ENCODE measurements around the gene C2CD4B. TPM values are rescaled to one million over a fixed set of nuclear protein-coding genes. Genes with fewer than 3 reads are reported as not detected.

The C2CD4B gene
- polyA plus RNA-seq (ENCODE audit: insufficient read length in 3 of 3), result 1 to 10 TPM in 1 of 3 donors, under 1 TPM in 2; 0.78 to 1.2 (median 0.94) TPM
- long read RNA-seq, donor 1, partial matches to known transcripts, result 0 of 1 reads
- long read RNA-seq, donor 1, other reads (novel, unspliced or antisense), result 0 of 1 reads
- long read RNA-seq, donor 2, partial matches to known transcripts, result 0 of 2 reads
- long read RNA-seq, donor 2, other reads (novel, unspliced or antisense), result 0 of 2 reads
- long read RNA-seq, donor 3, partial matches to known transcripts, result 0 of 2 reads
- long read RNA-seq, donor 3, other reads (novel, unspliced or antisense), result 0 of 2 reads
- long read RNA-seq, donor 4, partial matches to known transcripts, result 0 of 1 reads
- long read RNA-seq, donor 4, other reads (novel, unspliced or antisense), result 0 of 1 reads
- long read RNA-seq, donor 5, result 0 reads
- long read RNA-seq, donor 6, result 0 reads
- long read RNA-seq, donor 7, result 0 reads
- long read RNA-seq, donor 8, result 0 reads
- long read RNA-seq, donor 9, partial matches to known transcripts, result 0 of 1 reads
- long read RNA-seq, donor 9, other reads (novel, unspliced or antisense), result 0 of 1 reads
- long read RNA-seq, donor 10, partial matches to known transcripts, result 0 of 1 reads
- long read RNA-seq, donor 10, other reads (novel, unspliced or antisense), result 0 of 1 reads
- long read RNA-seq, donor 11, partial matches to known transcripts, result 0 of 1 reads
- long read RNA-seq, donor 11, other reads (novel, unspliced or antisense), result 0 of 1 reads
- long read RNA-seq, donor 12, partial matches to known transcripts, result 0 of 2 reads
- long read RNA-seq, donor 12, other reads (novel, unspliced or antisense), result 0 of 2 reads
- long read RNA-seq, donor 13, result 0 reads
- long read RNA-seq, donor 14, partial matches to known transcripts, result 0 of 1 reads
- long read RNA-seq, donor 14, other reads (novel, unspliced or antisense), result 0 of 1 reads
- long read RNA-seq, donor 15, partial matches to known transcripts, result 0 of 1 reads
- long read RNA-seq, donor 15, other reads (novel, unspliced or antisense), result 0 of 1 reads
- long read RNA-seq, donor 16, partial matches to known transcripts, result 0 of 2 reads
- long read RNA-seq, donor 16, other reads (novel, unspliced or antisense), result 0 of 2 reads

- peak in 3 of 11 donors; percentile 12 to 28 (median 21) for DNase-seq (ENCODE audit: extremely low read depth in 1 of 11, low read depth in 9 of 11, low spot score in 4 of 11)
These were observed at the start of gene C2CD4B for GRCh38 chr15:62165104-62165792. TSS of gene C2CD4B (minus strand) at chr15:62165285. CDS start at chr15:62164984, 301 bp downstream.

DNA sequence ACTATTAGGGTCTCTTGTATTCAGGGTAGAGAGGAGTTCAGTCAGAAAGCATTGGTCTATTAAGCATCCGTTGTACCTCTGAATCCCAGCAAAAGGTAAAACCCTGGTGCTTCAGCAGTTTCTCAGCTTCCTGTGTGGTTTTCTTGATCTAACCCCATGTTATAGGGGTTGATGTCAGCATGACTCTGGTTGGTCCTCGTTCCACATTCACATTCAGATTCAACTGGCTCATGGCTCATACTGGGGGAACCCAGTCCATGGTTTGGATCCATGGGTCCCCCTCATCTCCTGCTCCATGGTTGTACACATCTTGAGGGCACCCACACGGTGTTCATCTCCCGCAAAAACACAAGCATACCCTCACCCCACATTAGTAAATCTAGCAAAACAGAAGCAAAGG, 47.7 kb upstream of the C2CD4B start:
- no peak for DNase-seq (ENCODE audit: extremely low read depth in 1 of 11, low read depth in 9 of 11, low spot score in 4 of 11)

GRCh38 chr15:62211348-62211747, 46.3 kb upstream of the C2CD4B start:
- DNase-seq (ENCODE audit: extremely low read depth in 1 of 11, low read depth in 9 of 11, low spot score in 4 of 11), result no peak

DNA sequence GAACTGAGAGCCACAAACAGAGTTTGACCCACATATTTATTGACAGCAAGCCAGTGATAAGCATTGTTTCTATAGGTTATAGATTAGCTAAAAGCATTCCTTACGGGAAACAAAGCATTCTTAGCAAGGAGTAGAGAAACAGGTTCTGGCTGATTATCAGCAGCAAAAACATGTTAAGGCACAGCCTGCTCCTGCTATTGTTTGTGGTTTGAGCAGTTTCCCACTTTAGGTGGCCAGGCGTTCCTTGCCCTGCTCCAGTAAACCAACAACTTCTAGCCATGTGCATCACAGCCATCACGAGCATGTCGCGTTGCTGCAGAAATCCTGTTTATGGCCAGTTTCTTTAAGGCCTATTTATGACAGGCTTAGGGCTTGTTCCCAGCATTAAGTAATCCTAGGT, 44.7 kb upstream of the C2CD4B start:
- DNase-seq (ENCODE audit: extremely low read depth in 1 of 11, low read depth in 9 of 11, low spot score in 4 of 11), result peak in 1 of 11 donors; percentile 14

DNA sequence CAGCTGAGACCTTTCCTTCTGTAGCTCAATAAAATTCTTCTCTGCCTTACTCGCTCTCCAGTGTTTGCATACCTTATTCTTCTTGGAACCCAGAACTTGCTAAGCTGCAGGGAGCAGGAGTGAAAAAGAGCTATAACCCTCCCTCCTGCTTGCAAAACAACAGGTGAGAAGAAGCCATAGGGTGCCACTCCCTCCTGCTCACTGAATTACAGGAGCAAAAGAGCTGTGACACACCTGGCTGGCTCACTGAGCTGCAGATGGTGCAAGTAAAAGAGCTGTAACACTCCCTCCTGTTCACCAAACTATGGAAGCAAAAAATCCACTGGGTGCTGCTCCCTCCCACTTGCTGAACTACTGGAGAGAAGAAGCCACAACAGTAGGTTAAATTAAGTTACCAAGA, 44.2 kb upstream of the C2CD4B start:
- peak in 1 of 11 donors; percentile 7 for DNase-seq (ENCODE audit: extremely low read depth in 1 of 11, low read depth in 9 of 11, low spot score in 4 of 11)

DNA sequence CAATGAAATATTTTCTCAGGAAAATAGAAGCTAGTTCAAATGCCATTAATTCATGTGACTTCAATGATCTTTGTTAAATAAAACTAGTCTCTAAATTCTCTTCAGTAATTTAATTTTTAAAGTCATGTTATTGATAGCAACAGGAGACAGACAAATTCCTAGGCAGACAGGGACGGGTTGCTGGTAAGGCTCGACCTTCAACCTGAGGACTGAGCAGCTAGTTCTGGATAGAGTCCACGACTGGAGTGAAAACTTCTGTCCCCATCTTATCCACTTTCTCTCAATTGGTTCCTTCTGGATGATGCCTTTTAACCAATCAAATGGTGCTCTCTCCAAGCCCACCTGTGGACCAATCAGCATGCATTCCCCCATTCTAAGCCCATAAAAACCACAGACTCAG, 43.8 kb upstream of the C2CD4B start:
- DNase-seq (ENCODE audit: extremely low read depth in 1 of 11, low read depth in 9 of 11, low spot score in 4 of 11), result no peak

DNA sequence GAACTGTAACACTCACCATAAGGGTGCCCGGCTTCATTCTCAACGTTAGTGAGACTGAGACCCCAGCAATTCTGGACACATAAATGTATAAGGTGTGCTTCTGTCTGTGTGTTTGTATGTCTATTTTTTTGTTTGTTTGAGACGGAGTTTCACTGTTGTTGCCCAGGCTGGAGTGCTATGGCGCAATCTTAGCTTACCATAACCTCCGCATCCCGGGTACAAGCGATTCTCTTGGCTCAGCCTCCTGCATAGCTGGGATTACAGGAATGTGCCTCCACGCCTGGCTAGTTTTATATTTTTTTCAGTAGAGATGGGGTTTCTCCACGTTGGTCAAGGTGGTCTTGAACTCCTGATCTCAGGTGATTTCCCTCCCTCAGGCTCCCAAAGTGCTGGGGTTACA, 43.3 kb upstream of the C2CD4B start:
- no peak for DNase-seq (ENCODE audit: extremely low read depth in 1 of 11, low read depth in 9 of 11, low spot score in 4 of 11)

- no peak for DNase-seq (ENCODE audit: extremely low read depth in 1 of 11, low read depth in 9 of 11, low spot score in 4 of 11)
These were observed 25.6 kb upstream of the C2CD4B start for GRCh38 chr15:62190675-62191074.

DNA sequence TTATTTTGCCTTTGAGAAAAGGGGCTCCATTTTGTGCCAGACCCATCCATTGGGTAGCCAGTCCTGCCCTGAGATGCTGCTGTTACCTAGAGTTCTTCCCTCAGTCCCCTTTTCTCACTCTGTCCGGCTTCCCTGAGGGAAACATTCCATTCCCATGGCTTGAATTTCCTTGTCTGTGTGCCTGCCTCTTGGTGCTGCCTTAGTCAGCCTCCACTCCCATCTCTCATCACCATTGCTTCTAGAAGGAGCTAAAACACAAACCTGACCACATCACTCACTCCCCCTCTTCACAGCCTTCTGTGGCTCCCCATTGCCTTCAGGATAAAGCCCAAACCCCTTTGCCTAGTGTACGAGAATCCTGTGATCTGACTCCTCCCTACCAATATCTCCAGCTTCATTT, 25.2 kb upstream of the C2CD4B start:
- no peak for DNase-seq (ENCODE audit: extremely low read depth in 1 of 11, low read depth in 9 of 11, low spot score in 4 of 11)

GRCh38 chr15:62188744-62189143, 23.7 kb upstream of the C2CD4B start:
- no peak for DNase-seq (ENCODE audit: extremely low read depth in 1 of 11, low read depth in 9 of 11, low spot score in 4 of 11)

GRCh38 chr15:62187910-62188309, 22.8 kb upstream of the C2CD4B start:
- DNase-seq (ENCODE audit: extremely low read depth in 1 of 11, low read depth in 9 of 11, low spot score in 4 of 11), result no peak

GRCh38 chr15:62187425-62187824, 22.3 kb upstream of the C2CD4B start:
- DNase-seq (ENCODE audit: extremely low read depth in 1 of 11, low read depth in 9 of 11, low spot score in 4 of 11), result no peak

DNA sequence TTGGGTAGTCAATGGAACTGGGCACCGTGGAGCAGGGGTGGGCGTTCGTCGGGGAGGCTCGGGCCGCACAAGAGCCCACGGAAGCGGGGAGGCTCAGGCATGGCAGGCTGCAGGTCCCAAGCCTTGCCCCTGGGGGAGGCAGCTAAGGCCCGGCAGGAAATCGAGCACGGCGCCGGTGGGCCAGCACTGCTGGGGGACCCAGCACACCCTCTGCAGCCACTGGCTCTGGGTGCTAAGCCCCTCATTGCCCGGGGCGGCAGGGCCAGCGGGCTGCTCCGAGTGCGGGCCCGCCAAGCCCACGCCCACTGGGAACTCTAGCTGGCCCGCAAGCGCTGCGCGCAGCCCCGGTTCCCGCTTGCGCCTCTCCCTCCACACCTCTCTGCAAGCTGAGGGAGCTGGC, 21.5 kb upstream of the C2CD4B start:
- DNase-seq (ENCODE audit: extremely low read depth in 1 of 11, low read depth in 9 of 11, low spot score in 4 of 11), result no peak

DNA sequence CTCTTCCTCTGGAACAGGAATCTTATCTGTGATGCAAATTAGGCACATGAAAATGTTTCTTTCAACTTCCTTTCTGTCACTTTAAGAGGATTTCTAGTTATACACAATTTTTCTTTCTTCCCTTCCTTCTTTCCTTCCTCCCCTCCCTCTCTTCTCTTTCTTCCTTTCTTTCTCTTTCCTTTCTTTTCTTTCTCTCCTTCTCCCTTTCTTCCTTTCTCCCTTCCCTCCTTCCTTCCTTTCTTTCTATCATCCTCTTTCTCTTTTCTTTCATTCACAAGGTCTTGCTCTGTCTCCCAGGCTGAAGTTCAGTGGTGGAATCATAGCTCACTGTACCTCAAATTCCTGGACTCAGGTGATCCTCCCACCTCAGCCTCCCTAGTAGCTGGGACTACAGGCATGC, 18.0 kb upstream of the C2CD4B start:
- no peak for DNase-seq (ENCODE audit: extremely low read depth in 1 of 11, low read depth in 9 of 11, low spot score in 4 of 11)

DNA sequence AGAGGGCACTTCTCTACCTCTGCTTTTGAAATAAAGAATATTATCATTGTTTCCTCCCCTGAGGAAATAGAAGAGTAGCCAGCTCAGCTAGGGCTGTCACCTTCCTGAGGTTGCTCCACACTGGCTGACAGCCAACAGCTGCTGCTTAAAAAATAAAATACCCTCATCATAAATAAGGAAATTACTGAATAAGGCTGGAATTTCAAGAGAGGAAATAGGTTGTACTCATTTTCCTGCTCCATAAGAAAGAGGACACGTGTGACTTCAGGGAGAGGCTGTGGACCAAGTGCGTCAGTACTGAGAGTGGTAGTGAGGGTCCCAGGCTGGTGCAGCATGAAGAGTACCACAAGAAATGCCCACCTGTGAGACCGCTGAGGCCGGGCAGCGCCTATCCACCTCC, 8.1 kb upstream of the C2CD4B start:
- peak in 1 of 11 donors; percentile 28 for DNase-seq (ENCODE audit: extremely low read depth in 1 of 11, low read depth in 9 of 11, low spot score in 4 of 11)

GRCh38 chr15:62171882-62172281, 6.8 kb upstream of the C2CD4B start:
- DNase-seq (ENCODE audit: extremely low read depth in 1 of 11, low read depth in 9 of 11, low spot score in 4 of 11), result no peak

DNA sequence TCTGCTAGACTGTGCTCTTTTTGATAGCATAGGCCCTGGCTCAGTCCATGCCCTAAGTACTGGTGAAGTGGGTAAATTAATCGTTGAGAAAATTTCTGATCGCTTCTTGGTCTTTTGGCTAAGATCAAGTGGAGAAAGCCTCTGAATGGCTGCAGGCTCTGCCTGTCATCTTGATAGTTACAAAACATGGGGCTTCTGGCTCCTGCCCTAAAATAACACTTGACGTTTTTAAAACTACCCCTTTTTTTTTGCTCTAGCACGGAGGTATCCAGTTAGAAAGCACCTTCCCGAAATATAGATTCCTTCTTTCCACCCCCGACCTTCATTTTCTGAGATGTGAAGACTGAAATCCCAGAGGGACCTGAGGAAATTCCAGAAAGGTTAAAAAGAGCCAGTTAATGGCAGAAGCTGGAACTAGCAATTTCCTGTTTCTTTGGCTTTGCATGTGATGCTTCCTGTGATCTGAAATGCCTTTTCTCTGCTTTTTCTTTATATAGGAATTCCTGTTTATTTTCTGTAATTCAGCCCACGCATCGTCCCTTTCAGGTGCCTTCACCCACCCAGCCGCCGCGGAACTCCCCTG, 799 bp upstream of the C2CD4B start:
- peak in 3 of 11 donors; percentile 14 to 32 (median 17) for DNase-seq (ENCODE audit: extremely low read depth in 1 of 11, low read depth in 9 of 11, low spot score in 4 of 11)

DNA sequence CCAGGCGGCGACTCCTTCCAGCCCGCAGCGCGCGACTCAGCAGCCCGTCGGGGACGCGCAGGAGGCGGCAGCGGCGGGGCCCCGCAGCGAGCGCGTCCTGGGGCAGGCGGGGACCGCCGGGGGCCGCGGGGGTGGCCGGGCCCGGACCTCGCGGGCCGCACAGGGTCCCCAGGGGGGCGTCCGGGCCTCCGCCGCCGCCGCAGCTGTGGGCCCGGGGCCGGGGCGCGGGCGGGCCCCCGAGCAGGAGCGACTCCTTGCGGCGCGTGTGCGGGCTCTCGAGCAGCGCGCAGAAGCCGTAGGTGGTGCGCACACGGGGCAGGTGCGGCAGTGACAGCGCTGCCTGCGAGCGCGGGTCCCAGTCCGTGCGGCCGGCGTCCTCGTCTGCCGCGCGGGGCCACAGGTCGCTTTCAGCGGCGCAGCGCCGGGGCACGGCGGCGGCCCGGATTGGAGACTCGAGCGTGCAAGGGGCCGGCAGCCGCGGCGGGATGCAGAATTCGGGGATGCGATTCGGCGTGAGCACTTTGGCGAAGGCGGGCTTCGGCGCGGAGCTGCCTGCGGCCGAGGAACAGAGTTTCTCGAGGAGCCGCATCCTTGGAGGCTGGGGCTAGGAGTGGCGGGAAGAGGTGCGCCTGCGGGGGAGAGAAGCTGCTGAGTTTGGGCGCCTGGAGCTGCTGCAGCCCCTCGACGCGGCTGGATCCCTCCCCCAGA, 535 bp downstream of the C2CD4B start:
- DNase-seq (ENCODE audit: extremely low read depth in 1 of 11, low read depth in 9 of 11, low spot score in 4 of 11), result peak in 2 of 11 donors; percentile 10 to 14
